Left ventricle myocardium inferior (tissue), 1 donor: ENCODE results near the gene CRHR2. TPM values are rescaled to one million over a fixed set of nuclear protein-coding genes. Genes with fewer than 3 reads are reported as not detected.
A peak's percentile ranks its signal among the peaks of the same experiment; 100 is the strongest.

Experiments
- DNase-seq: peaks from one replicate; pipeline ENCODE4 v3.0.0-alpha.2; 2020
- H3K27ac ChIP-seq: fragments of 200-600 bp; replicated peaks from 2 replicates; pipeline ENCODE4 v1.8.0; 2021
- H3K27me3 ChIP-seq: fragments of 200-600 bp; 2 replicates; pipeline ENCODE4 v1.8.0; 2021; ENCODE audit warnings: low read depth
- H3K36me3 ChIP-seq: fragments of 200-600 bp; 2 replicates; pipeline ENCODE4 v1.8.0; 2021
- H3K4me1 ChIP-seq: fragments of 200-600 bp; 2 replicates; pipeline ENCODE4 v1.8.0; 2021
- H3K4me3 ChIP-seq: fragments of 200-600 bp; 2 replicates; pipeline ENCODE4 v1.8.0; 2021; ENCODE audit warnings: mild to moderate bottlenecking, moderate library complexity
- H3K9me3 ChIP-seq: fragments of 200-600 bp; replicated peaks from 2 replicates; pipeline ENCODE4 v1.8.0; 2021
- CTCF ChIP-seq: fragments of 200-600 bp; IDR thresholded peaks from 2 replicates; pipeline ENCODE4 v1.8.0; 2021; ENCODE audit warnings: antibody characterized with exemption, mild to moderate bottlenecking, borderline replicate concordance
- intact Hi-C: fragments of 100-400 bp; cut with micrococcal nuclease; formaldehyde crosslinking; loops from one replicate; pipeline ENCODE4 v1.11.0; 2022
- total RNA-seq: library from RNA; stranded (reverse); fragmentation: NEBNext Ultra II Directional; extraction: Animal tissue kit (Norgen Biotek cat#: 25700); gene quantifications from one replicate; pipeline ENCODE4 v1.2.1, GENCODE V29; 2021
- donor health status: DM: no; HTN: yes; CAD: no; lungs with severe emphysema.

Gene CRHR2
- total RNA-seq, 1 donor from 2014 or later: 0.19 TPM

- peak; percentile 39 for DNase-seq
These were observed 12.0 kb upstream of the CRHR2 start for GRCh38 chr7:30694218-30694745.

GRCh38 chr7:30692882-30693281 lies 10.6 kb upstream of the CRHR2 start:
- no peak for DNase-seq
- intact Hi-C loops: no loop called here
- Histone ChIP-seq H3K4me1 (peaks cover 44% of the 10 kb centered on the region), H3K9me3 (no peaks in the 10 kb centered on the region), H3K36me3 (no peaks in the 10 kb centered on the region), H3K27ac (no peak overlapping the region), H3K27me3 (no peaks in the 10 kb centered on the region), H3K4me3 (no peak overlapping the region)
- TF ChIP-seq CTCF: no peak

More at GRCh38 chr7:30694218-30694745, 12.0 kb upstream of the CRHR2 start:
- Histone ChIP-seq H3K4me3 (no peak overlapping the region), H3K4me1 (peaks cover 43% of the 10 kb centered on the region), H3K36me3 (no peaks in the 10 kb centered on the region), H3K9me3 (no peaks in the 10 kb centered on the region), H3K27ac (peak overlapping the region; percentile 72), H3K27me3 (no peaks in the 10 kb centered on the region)
- intact Hi-C loops: no loop called here
- no peak for TF ChIP-seq CTCF

- H3K36me3 ChIP-seq: no peaks in the 10 kb centered on the region
- H3K27ac ChIP-seq: no peak overlapping the region
- H3K4me3 ChIP-seq: no peak overlapping the region
- peaks cover 41% of the 10 kb centered on the region for H3K4me1 ChIP-seq
- TF ChIP-seq CTCF: no peak
- no peaks in the 10 kb centered on the region for H3K27me3 ChIP-seq
- no peak for DNase-seq
- intact Hi-C loops: no loop called here
- no peaks in the 10 kb centered on the region for H3K9me3 ChIP-seq
These were observed 10.2 kb upstream of the CRHR2 start for GRCh38 chr7:30692438-30692837.

GRCh38 chr7:30690011-30690410 lies 7.8 kb upstream of the CRHR2 start:
- H3K27me3 ChIP-seq: peaks cover 7% of the 10 kb centered on the region
- H3K4me3 ChIP-seq: no peak overlapping the region
- no peak for TF ChIP-seq CTCF
- no peak overlapping the region for H3K27ac ChIP-seq
- intact Hi-C loops: no loop called here
- no peak for DNase-seq
- no peaks in the 10 kb centered on the region for H3K9me3 ChIP-seq
- H3K4me1 ChIP-seq: peaks cover 22% of the 10 kb centered on the region
- H3K36me3 ChIP-seq: no peaks in the 10 kb centered on the region

- H3K36me3 ChIP-seq: no peaks in the 10 kb centered on the region
- DNase-seq: no peak
- no peak overlapping the region for H3K27ac ChIP-seq
- H3K9me3 ChIP-seq: no peaks in the 10 kb centered on the region
- TF ChIP-seq CTCF: no peak
- peaks cover 20% of the 10 kb centered on the region for H3K27me3 ChIP-seq
- intact Hi-C loops: loop anchor here (10.0 kb wide), 1 partner anchor 56 kb away; no protein-coding TSS in a partner anchor
- H3K4me3 ChIP-seq: no peak overlapping the region
- peaks cover 11% of the 10 kb centered on the region for H3K4me1 ChIP-seq
These were observed 6.5 kb upstream of the CRHR2 start for GRCh38 chr7:30688718-30689221.
